Measurements from ENCODE around the gene LNPEP. TPM values are rescaled to one million over a fixed set of nuclear protein-coding genes. Genes with fewer than 3 reads are reported as not detected.

The LNPEP gene
- total RNA-seq, 1 donor from 2014 or later, result 96.5 TPM

- Mint-ChIP-seq H3K36me3 (ENCODE audit: low read depth) (no peaks in the 10 kb centered on the region), H3K9me3 (no peaks in the 10 kb centered on the region), H3K27me3 (peaks cover under 1% of the 10 kb centered on the region), H3K27ac (no peak overlapping the region), H3K4me1 (no peaks in the 10 kb centered on the region), H3K4me3 (no peak overlapping the region)
- TF ChIP-seq CTCF (IDR thresholded peaks at IDR 0.05), result no peak
- ChIA-PET CTCF (interaction anchor here (1.4 to 4.3 kb wide), 2 partner anchors 178 to 295 kb away, joined by 5 to 13 read pairs; no protein-coding TSS in a partner anchor), POLR2A (no interaction called here)
- ATAC-seq (ENCODE audit: low read depth), result no peak
- no peak for DNase-seq
- intact Hi-C loops (cut with micrococcal nuclease), result loop anchor here (5.0 kb wide), 1 partner anchor 95 kb away; the partner anchor contains the start of gene LIX1
These were observed 111.2 kb downstream of the LNPEP start for GRCh38 chr5:97047076-97047475.

GRCh38 chr5:97049175-97049574 lies 113.3 kb downstream of the LNPEP start:
- ATAC-seq (ENCODE audit: low read depth), result no peak
- no peak for TF ChIP-seq CTCF (IDR thresholded peaks at IDR 0.05)
- Mint-ChIP-seq H3K9me3 (peaks cover 4% of the 10 kb centered on the region), H3K36me3 (ENCODE audit: low read depth) (no peaks in the 10 kb centered on the region), H3K27me3 (peaks cover 13% of the 10 kb centered on the region), H3K4me1 (no peaks in the 10 kb centered on the region), H3K4me3 (no peak overlapping the region), H3K27ac (no peak overlapping the region)
- intact Hi-C loops (cut with micrococcal nuclease), result loop anchor here (5.0 kb wide), 1 partner anchor 93 kb away; the partner anchor contains the start of gene LIX1
- CTCF ChIA-PET, result interaction anchor here (1.0 kb wide), 1 partner anchor 181 kb away, joined by 4 read pairs; no protein-coding TSS in a partner anchor
- POLR2A ChIA-PET, result no interaction called here
- DNase-seq, result no peak

GRCh38 chr5:97056263-97056662 lies 120.4 kb downstream of the LNPEP start:
- peaks cover 16% of the 10 kb centered on the region for H3K27me3 Mint-ChIP-seq
- no peak overlapping the region for H3K27ac Mint-ChIP-seq
- DNase-seq (no peak), ATAC-seq (ENCODE audit: low read depth) (no peak)
- POLR2A ChIA-PET, result no interaction called here
- no peak for TF ChIP-seq CTCF (IDR thresholded peaks at IDR 0.05)
- H3K4me1 Mint-ChIP-seq, result no peaks in the 10 kb centered on the region
- intact Hi-C loops (cut with micrococcal nuclease), result no loop called here
- H3K36me3 Mint-ChIP-seq (ENCODE audit: low read depth), result no peaks in the 10 kb centered on the region
- H3K4me3 Mint-ChIP-seq, result no peak overlapping the region
- H3K9me3 Mint-ChIP-seq, result peaks cover 10% of the 10 kb centered on the region
- CTCF ChIA-PET, result no interaction called here

- Mint-ChIP-seq H3K9me3 (peaks cover 6% of the 10 kb centered on the region), H3K4me3 (no peak overlapping the region), H3K36me3 (ENCODE audit: low read depth) (no peaks in the 10 kb centered on the region), H3K27me3 (no peaks in the 10 kb centered on the region), H3K27ac (no peak overlapping the region), H3K4me1 (no peaks in the 10 kb centered on the region)
- intact Hi-C loops (cut with micrococcal nuclease), result no loop called here
- DNase-seq (no peak), ATAC-seq (ENCODE audit: low read depth) (no peak)
- TF ChIP-seq CTCF (IDR thresholded peaks at IDR 0.05), result no peak
- CTCF ChIA-PET, result interaction anchor here (1.2 kb wide), 1 partner anchor 99 kb away, joined by 5 read pairs; no protein-coding TSS in a partner anchor
- POLR2A ChIA-PET, result no interaction called here
These were observed 126.2 kb downstream of the LNPEP start for GRCh38 chr5:97062046-97062445.

- no peak for DNase-seq
- Mint-ChIP-seq H3K27ac (no peak overlapping the region), H3K36me3 (ENCODE audit: low read depth) (no peaks in the 10 kb centered on the region), H3K4me1 (no peaks in the 10 kb centered on the region), H3K4me3 (no peak overlapping the region), H3K27me3 (no peaks in the 10 kb centered on the region), H3K9me3 (peaks cover 6% of the 10 kb centered on the region)
- POLR2A ChIA-PET, result no interaction called here
- no peak for TF ChIP-seq CTCF (IDR thresholded peaks at IDR 0.05)
- ATAC-seq (ENCODE audit: low read depth), result no peak
- CTCF ChIA-PET, result interaction anchor here (1.2 kb wide), 1 partner anchor 98 kb away, joined by 5 read pairs; no protein-coding TSS in a partner anchor
- intact Hi-C loops (cut with micrococcal nuclease), result no loop called here
These were observed 127.4 kb downstream of the LNPEP start for GRCh38 chr5:97063251-97063650.

All from activated B cell treated with CpG ODN at 0.5 μM for 24 hours (primary cell).